K562 (cell line): ENCODE results near the gene AMZ2. TPM values are rescaled to one million over a fixed set of nuclear protein-coding genes. Genes with fewer than 3 reads are reported as not detected.

Source experiments
- ARID2 ChIP-seq: fragments of 450-650 bp; IDR thresholded peaks from 2 replicates; pipeline ENCODE4 v1.6.1; 2017; ENCODE audit warnings: antibody characterized with exemption, mild to moderate bottlenecking
- CREBBP ChIP-seq: IDR thresholded peaks from one replicate; pipeline ENCODE4 v1.6.1; 2012; ENCODE audit warnings: low read depth, mild to moderate bottlenecking, control low read depth, inconsistent platforms, low read length
- GABPA ChIP-seq: fragments of 200-800 bp; sonication (Bioruptor generic); conservative IDR thresholded peaks from 2 replicates; pipeline ENCODE4 v1.6.1; 2016; ENCODE audit warnings: low read depth, missing genetic modification characterization, missing compliant biosample characterization
- GTF2E2 ChIP-seq: fragments of 200-800 bp; sonication (Bioruptor generic); IDR thresholded peaks from 2 replicates; pipeline ENCODE4 v1.6.1; 2016; ENCODE audit warnings: missing genetic modification characterization, missing compliant biosample characterization
- NCOA6 ChIP-seq: fragments of 450-650 bp; IDR thresholded peaks from 2 replicates; pipeline ENCODE4 v1.6.1; 2017; ENCODE audit warnings: mild to moderate bottlenecking
- SRF ChIP-seq, 2 experiments: fragments of 250-450, 450-650 bp in 1 of 2; sonication (Bioruptor Pico) in 1 of 2; sonication (generic) in 1 of 2; formaldehyde crosslinking; IDR thresholded peaks; 2 replicates each; pipeline versions ENCODE4 v1.5.0 to v1.5.1; 2020 to 2022; ENCODE audit warnings: mild to moderate bottlenecking in 1 of 2, missing genetic modification reagents in 1 of 2
- TRIM28 ChIP-seq: fragments of 450-650 bp; IDR thresholded peaks from 2 replicates; pipeline ENCODE4 v1.6.1; 2017
- ZKSCAN3 ChIP-seq: fragments of 250-450 bp; sonication (Bioruptor Pico); IDR thresholded peaks from 2 replicates; pipeline ENCODE4 v1.4.0; 2020
- ZNF121 ChIP-seq: sonication (generic); formaldehyde crosslinking; conservative IDR thresholded peaks from 2 replicates; pipeline ENCODE4 v1.8.0; 2022; ENCODE audit warnings: missing genetic modification reagents
- polyA plus RNA-seq, 8 experiments: library from polyadenylated mRNA; depleted of rRNA in 4 of 8; stranded (reverse) in 5 of 8; unstranded in 3 of 8; fragments of >200 nt; fragmentation: Nextera tagmentation in 2 of 8; fragmentation: Illumina TruSeq in 1 of 8; extraction: Ambion mirVana in 2 of 8; extraction: Trizol in 1 of 8; gene quantifications; 2 replicates each; pipeline versions ENCODE4 v1.2.1 to v1.2.3, GENCODE V29; 2011 to 2014; ENCODE audit warnings: inconsistent platforms in 1 of 8, missing spikeins in 1 of 8
- total RNA-seq, 7 experiments: library from RNA; depleted of rRNA in 6 of 7; stranded (reverse); fragments of >200 nt in 6 of 7; fragmentation: Illumina TruSeq in 2 of 7; extraction: Trizol in 2 of 7; gene quantifications; 2 replicates each; pipeline versions ENCODE4 v1.2.1 to v1.2.3, GENCODE V29; 2011 to 2021; ENCODE audit warnings: low replicate concordance in 1 of 7
- TF ChIP-seq, protein P1 (sequence below): sonication (generic); formaldehyde crosslinking; IDR thresholded peaks from 2 replicates; pipeline ENCODE4 v1.8.0; 2022; ENCODE audit warnings: mild to moderate bottlenecking, missing genetic modification reagents
- TF ChIP-seq, protein P2 (sequence below): fragments of 250-450 bp; sonication (Bioruptor Pico); IDR thresholded peaks from 2 replicates; pipeline ENCODE4 v1.8.0; 2022; ENCODE audit warnings: inconsistent platforms
- TF ChIP-seq, protein P3 (sequence below): fragments of 250-450 bp; sonication (Bioruptor Pico); IDR thresholded peaks from 2 replicates; pipeline ENCODE4 v1.5.0; 2021; ENCODE audit warnings: mild to moderate bottlenecking, moderate library complexity
- TF ChIP-seq, protein P4 (sequence below): fragments of 450-650 bp; IDR thresholded peaks from 2 replicates; pipeline ENCODE4 v1.6.1; 2017; ENCODE audit warnings: antibody characterized with exemption
- TF ChIP-seq, protein P5 (sequence below): fragments of 200-800 bp; sonication (Bioruptor generic); IDR thresholded peaks from 2 replicates; pipeline ENCODE4 v1.6.1; 2017; ENCODE audit warnings: missing genetic modification characterization, missing compliant biosample characterization

Gene AMZ2
- total and polyA plus RNA-seq, 9 of the 15 experiments (the other 6 are each of a cell fraction or from before 2014, with no cell fraction given): 22.6 to 92.2 (median 52.6) TPM

DNA sequence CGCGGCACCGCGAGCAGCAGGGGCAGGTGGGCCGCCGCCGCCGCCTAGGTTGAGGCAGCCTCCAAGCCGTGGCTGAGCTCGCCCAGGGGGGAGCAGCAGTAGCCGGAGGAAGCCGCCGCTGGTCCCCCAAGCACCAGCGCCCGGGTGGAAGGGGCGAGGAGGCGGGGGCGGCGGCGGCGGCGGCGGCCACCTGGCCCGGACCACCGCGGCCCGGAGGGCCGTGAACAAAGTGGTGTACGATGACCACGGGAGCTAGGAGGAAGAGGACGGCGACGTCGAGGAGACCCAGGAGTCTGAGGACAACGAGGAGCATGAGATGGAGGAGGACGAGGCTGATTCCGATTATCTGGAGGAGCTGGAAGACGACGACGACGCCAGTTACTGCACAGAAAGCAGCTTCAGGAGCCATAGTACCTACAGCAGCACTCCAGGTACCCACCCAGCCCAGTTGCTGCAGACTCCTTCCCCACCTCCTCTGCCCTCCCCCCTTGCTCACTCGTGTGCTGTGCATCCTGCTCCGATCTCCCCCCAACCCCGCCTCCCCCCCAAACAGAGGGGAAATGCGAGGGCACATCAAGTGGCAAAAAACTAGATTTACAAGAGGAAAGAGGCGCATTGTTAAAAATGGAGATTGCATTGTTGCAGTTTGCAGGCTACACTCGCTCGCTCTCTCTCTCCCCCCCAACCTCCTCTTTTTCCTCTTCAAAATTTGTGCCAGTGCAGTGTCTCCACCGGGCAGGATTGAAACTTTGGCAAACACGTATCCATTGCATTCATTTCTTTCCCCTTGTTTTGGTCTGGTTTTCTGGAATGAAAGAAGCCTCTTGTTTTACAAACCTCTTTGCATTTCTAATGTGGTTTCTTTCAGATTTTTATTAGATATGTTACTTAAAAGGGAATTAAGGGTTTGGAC is 41.8 kb upstream of the AMZ2 start (continued):
- TF ChIP-seq GTF2E2 (tag) (0 out of 2 replicates have a peak, but pooled peaks have one; percentile 40), ZNF121 (CRISPR knock-in tag) (no peak), TRIM28 (no peak), SRF (CRISPR knock-in tag; IDR thresholded peaks at IDR 0.05) (no peak), ARID2 (no peak), GABPA (tag) (peak; percentile 49), NCOA6 (peak; percentile 65; the same call in 1 of the 2 replicates), ZKSCAN3 (no peak), CREBBP (no peak)
- TF ChIP-seq, protein P1, sequence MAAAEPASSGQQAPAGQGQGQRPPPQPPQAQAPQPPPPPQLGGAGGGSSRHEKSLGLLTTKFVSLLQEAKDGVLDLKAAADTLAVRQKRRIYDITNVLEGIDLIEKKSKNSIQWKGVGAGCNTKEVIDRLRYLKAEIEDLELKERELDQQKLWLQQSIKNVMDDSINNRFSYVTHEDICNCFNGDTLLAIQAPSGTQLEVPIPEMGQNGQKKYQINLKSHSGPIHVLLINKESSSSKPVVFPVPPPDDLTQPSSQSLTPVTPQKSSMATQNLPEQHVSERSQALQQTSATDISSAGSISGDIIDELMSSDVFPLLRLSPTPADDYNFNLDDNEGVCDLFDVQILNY (CRISPR knock-in tag): no peak
- TF ChIP-seq, protein P2, sequence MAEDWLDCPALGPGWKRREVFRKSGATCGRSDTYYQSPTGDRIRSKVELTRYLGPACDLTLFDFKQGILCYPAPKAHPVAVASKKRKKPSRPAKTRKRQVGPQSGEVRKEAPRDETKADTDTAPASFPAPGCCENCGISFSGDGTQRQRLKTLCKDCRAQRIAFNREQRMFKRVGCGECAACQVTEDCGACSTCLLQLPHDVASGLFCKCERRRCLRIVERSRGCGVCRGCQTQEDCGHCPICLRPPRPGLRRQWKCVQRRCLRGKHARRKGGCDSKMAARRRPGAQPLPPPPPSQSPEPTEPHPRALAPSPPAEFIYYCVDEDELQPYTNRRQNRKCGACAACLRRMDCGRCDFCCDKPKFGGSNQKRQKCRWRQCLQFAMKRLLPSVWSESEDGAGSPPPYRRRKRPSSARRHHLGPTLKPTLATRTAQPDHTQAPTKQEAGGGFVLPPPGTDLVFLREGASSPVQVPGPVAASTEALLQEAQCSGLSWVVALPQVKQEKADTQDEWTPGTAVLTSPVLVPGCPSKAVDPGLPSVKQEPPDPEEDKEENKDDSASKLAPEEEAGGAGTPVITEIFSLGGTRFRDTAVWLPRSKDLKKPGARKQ (CRISPR knock-in tag): no peak
- TF ChIP-seq, protein P3, sequence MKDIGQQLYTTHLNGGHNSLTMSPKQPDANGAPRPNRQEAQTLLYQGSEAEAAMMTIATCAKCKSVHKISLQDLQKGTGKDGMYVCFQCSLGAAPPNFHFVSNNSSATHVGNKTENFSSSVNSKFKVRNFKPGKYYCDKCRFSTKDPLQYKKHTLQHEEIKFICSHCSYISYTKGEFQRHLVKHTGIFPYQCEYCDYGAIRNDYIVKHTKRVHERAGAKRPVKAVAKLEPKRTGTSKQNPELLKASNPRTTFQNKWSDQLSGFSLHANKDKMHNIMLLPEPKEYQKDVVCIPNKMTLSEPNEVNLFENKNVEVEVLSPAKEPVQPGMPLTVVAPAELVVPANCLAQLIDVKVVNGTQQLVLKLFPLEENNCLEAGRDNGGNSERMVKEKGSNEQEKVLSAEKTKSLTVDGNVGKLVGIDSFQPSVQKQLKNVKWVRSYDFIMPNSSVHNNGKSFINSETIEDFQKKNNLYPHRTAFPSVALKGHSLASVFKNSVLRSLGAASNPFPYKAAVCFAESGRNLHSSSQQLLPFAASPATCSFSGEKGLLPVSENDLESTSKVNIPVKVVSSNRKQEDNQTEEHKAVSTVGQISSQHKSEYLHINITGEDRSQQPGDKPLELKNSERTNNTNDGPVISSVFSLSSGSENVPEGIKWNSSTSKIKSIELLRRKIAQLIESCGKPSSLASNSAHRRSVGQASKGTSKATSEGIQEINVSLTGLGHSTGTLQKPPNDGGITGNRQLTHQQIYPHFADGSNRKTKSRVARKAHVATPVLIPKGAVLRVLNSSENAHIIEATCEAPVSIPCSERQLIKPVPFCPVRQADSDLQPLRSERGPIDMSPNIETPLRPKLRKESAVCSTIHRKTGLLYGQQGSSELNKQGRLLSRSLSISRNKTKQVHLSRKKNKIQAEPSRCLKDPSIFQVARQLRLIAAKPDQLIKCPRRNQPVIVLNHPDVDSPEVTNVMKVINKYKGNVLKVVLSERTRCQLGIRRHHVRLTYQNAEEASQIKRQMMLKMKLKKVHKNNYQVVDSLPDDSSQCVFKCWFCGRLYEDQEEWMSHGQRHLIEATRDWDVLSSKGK: no peak
- TF ChIP-seq, protein P4, sequence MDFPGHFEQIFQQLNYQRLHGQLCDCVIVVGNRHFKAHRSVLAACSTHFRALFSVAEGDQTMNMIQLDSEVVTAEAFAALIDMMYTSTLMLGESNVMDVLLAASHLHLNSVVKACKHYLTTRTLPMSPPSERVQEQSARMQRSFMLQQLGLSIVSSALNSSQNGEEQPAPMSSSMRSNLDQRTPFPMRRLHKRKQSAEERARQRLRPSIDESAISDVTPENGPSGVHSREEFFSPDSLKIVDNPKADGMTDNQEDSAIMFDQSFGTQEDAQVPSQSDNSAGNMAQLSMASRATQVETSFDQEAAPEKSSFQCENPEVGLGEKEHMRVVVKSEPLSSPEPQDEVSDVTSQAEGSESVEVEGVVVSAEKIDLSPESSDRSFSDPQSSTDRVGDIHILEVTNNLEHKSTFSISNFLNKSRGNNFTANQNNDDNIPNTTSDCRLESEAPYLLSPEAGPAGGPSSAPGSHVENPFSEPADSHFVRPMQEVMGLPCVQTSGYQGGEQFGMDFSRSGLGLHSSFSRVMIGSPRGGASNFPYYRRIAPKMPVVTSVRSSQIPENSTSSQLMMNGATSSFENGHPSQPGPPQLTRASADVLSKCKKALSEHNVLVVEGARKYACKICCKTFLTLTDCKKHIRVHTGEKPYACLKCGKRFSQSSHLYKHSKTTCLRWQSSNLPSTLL: no peak
- TF ChIP-seq, protein P5, sequence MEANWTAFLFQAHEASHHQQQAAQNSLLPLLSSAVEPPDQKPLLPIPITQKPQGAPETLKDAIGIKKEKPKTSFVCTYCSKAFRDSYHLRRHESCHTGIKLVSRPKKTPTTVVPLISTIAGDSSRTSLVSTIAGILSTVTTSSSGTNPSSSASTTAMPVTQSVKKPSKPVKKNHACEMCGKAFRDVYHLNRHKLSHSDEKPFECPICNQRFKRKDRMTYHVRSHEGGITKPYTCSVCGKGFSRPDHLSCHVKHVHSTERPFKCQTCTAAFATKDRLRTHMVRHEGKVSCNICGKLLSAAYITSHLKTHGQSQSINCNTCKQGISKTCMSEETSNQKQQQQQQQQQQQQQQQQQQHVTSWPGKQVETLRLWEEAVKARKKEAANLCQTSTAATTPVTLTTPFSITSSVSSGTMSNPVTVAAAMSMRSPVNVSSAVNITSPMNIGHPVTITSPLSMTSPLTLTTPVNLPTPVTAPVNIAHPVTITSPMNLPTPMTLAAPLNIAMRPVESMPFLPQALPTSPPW (CRISPR knock-in tag): peak; percentile 68; the same call in 1 of the 2 replicates
